ENCODE data around the gene MRPL54.

The MRPL54 gene

GRCh38 chr19:3723883-3724282, 38.6 kb upstream of the MRPL54 start:
- DNase-seq (ENCODE audit: low spot score): no peak
- no peaks in the 10 kb centered on the region for H3K9me3 ChIP-seq (ENCODE audit: severe bottlenecking)
- H3K4me3 ChIP-seq (ENCODE audit: severe bottlenecking): no peak overlapping the region
- peaks cover 15% of the 10 kb centered on the region for H3K27me3 ChIP-seq (ENCODE audit: insufficient read depth, poor library complexity, severe bottlenecking)
- H3K27ac ChIP-seq (ENCODE audit: poor library complexity, severe bottlenecking): no peak overlapping the region
- no peaks in the 10 kb centered on the region for H3K4me1 ChIP-seq (ENCODE audit: insufficient read depth, poor library complexity, severe bottlenecking)
- ATAC-seq (ENCODE audit: low read depth): no peak
- TF ChIP-seq CTCF (IDR thresholded peaks at IDR 0.05; ENCODE audit: poor library complexity, severe bottlenecking): no peak
- H3K36me3 ChIP-seq (ENCODE audit: low read depth): no peaks in the 10 kb centered on the region

DNA sequence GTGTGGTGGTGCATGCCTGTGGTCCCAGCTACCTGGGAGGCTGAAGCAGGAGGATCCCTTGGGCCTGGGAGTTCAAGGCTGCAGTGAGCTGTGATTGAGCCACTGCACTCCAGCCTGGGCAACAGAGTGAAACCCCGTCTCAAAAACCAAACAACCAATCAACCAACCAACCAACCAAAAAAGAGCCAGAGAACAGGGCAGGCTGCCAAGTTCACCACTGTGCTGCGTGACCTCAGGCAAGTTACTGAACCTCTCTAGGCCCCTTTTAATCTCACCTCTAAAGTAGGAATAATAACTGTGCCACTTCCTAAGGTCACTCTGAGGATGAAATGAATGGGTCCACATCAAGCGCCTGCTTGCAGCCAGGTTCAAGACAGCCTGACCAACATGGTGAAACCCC, 37.4 kb upstream of the MRPL54 start:
- H3K27ac ChIP-seq (ENCODE audit: poor library complexity, severe bottlenecking): no peak overlapping the region
- TF ChIP-seq CTCF (IDR thresholded peaks at IDR 0.05; ENCODE audit: poor library complexity, severe bottlenecking): no peak

GRCh38 chr19:3725640-3726310, 36.7 kb upstream of the MRPL54 start:
- no peak overlapping the region for H3K27ac ChIP-seq (ENCODE audit: poor library complexity, severe bottlenecking)
- peaks cover 15% of the 10 kb centered on the region for H3K27me3 ChIP-seq (ENCODE audit: insufficient read depth, poor library complexity, severe bottlenecking)
- ATAC-seq (ENCODE audit: low read depth) (peak; percentile 22; the same call in 1 of the 3 replicates), DNase-seq (ENCODE audit: low spot score) (no peak)
- H3K36me3 ChIP-seq (ENCODE audit: low read depth): no peaks in the 10 kb centered on the region
- TF ChIP-seq CTCF (IDR thresholded peaks at IDR 0.05; ENCODE audit: poor library complexity, severe bottlenecking): no peak
- H3K9me3 ChIP-seq (ENCODE audit: severe bottlenecking): no peaks in the 10 kb centered on the region
- H3K4me1 ChIP-seq (ENCODE audit: insufficient read depth, poor library complexity, severe bottlenecking): no peaks in the 10 kb centered on the region
- no peak overlapping the region for H3K4me3 ChIP-seq (ENCODE audit: severe bottlenecking)

More for the DNA sequence above, 37.4 kb upstream of the MRPL54 start:
- Histone ChIP-seq H3K9me3 (ENCODE audit: severe bottlenecking) (no peaks in the 10 kb centered on the region), H3K4me3 (ENCODE audit: severe bottlenecking) (no peak overlapping the region), H3K27me3 (ENCODE audit: insufficient read depth, poor library complexity, severe bottlenecking) (peaks cover 15% of the 10 kb centered on the region), H3K36me3 (ENCODE audit: low read depth) (no peaks in the 10 kb centered on the region), H3K4me1 (ENCODE audit: insufficient read depth, poor library complexity, severe bottlenecking) (no peaks in the 10 kb centered on the region)
- ATAC-seq (ENCODE audit: low read depth) (no peak), DNase-seq (ENCODE audit: low spot score) (no peak)

GRCh38 chr19:3730457-3730958, 32.0 kb upstream of the MRPL54 start:
- H3K9me3 ChIP-seq (ENCODE audit: severe bottlenecking): no peaks in the 10 kb centered on the region
- ATAC-seq (ENCODE audit: low read depth) (no peak), DNase-seq (ENCODE audit: low spot score) (no peak)
- no peak for TF ChIP-seq CTCF (IDR thresholded peaks at IDR 0.05; ENCODE audit: poor library complexity, severe bottlenecking)
- no peaks in the 10 kb centered on the region for H3K36me3 ChIP-seq (ENCODE audit: low read depth)
- H3K4me1 ChIP-seq (ENCODE audit: insufficient read depth, poor library complexity, severe bottlenecking): no peaks in the 10 kb centered on the region
- no peaks in the 10 kb centered on the region for H3K27me3 ChIP-seq (ENCODE audit: insufficient read depth, poor library complexity, severe bottlenecking)
- no peak overlapping the region for H3K4me3 ChIP-seq (ENCODE audit: severe bottlenecking)
- no peak overlapping the region for H3K27ac ChIP-seq (ENCODE audit: poor library complexity, severe bottlenecking)

DNA sequence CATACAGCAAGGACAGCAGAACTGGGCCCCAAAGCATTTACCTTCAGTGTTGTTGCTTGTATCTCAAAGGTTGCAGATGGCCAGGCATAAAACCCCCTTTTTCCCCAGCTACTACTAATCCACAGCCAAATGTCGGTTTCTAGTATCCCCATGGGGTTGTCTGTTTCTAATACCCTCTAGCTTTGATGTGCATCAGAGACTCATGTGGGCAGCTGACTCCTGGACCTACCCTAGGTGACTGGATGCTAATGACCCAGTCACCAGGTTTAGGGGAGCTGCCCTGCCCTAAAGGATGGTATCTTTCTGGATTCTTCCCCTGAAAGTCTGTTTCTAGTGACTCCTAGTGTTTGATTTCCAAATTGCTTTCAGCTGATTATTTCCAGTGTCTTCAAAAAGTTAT, 30.4 kb upstream of the MRPL54 start:
- Histone ChIP-seq H3K4me3 (ENCODE audit: severe bottlenecking) (no peak overlapping the region), H3K27me3 (ENCODE audit: insufficient read depth, poor library complexity, severe bottlenecking) (no peaks in the 10 kb centered on the region), H3K4me1 (ENCODE audit: insufficient read depth, poor library complexity, severe bottlenecking) (no peaks in the 10 kb centered on the region), H3K36me3 (ENCODE audit: low read depth) (no peaks in the 10 kb centered on the region), H3K9me3 (ENCODE audit: severe bottlenecking) (no peaks in the 10 kb centered on the region), H3K27ac (ENCODE audit: poor library complexity, severe bottlenecking) (no peak overlapping the region)
- no peak for ATAC-seq (ENCODE audit: low read depth)
- TF ChIP-seq CTCF (IDR thresholded peaks at IDR 0.05; ENCODE audit: poor library complexity, severe bottlenecking): no peak
- no peak for DNase-seq (ENCODE audit: low spot score)
